Hepatocyte (in vitro differentiated cells): ENCODE results near the gene CCDC197.

Experiments
- EZH2 ChIP-seq: fragments of 200-600 bp; sonication (generic); IDR thresholded peaks from 2 replicates; pipeline ENCODE4 v1.6.1; 2016; ENCODE audit warnings: antibody characterized with exemption, mild to moderate bottlenecking, borderline replicate concordance
- EZH2phosphoT487 ChIP-seq: fragments of 200-600 bp; sonication (generic); IDR thresholded peaks from one replicate; pipeline ENCODE4 v1.6.1; 2018; ENCODE audit warnings: antibody characterized with exemption, mild to moderate bottlenecking, low read depth, moderate library complexity; ENCODE audit not compliant: unreplicated experiment, severe bottlenecking
- TF ChIP-seq, protein P1 (sequence below): fragments of 200-600 bp; sonication (generic); IDR thresholded peaks from 2 replicates; pipeline ENCODE4 v1.5.1; 2016; ENCODE audit warnings: antibody characterized with exemption, mild to moderate bottlenecking; ENCODE audit not compliant: poor library complexity

DNA sequence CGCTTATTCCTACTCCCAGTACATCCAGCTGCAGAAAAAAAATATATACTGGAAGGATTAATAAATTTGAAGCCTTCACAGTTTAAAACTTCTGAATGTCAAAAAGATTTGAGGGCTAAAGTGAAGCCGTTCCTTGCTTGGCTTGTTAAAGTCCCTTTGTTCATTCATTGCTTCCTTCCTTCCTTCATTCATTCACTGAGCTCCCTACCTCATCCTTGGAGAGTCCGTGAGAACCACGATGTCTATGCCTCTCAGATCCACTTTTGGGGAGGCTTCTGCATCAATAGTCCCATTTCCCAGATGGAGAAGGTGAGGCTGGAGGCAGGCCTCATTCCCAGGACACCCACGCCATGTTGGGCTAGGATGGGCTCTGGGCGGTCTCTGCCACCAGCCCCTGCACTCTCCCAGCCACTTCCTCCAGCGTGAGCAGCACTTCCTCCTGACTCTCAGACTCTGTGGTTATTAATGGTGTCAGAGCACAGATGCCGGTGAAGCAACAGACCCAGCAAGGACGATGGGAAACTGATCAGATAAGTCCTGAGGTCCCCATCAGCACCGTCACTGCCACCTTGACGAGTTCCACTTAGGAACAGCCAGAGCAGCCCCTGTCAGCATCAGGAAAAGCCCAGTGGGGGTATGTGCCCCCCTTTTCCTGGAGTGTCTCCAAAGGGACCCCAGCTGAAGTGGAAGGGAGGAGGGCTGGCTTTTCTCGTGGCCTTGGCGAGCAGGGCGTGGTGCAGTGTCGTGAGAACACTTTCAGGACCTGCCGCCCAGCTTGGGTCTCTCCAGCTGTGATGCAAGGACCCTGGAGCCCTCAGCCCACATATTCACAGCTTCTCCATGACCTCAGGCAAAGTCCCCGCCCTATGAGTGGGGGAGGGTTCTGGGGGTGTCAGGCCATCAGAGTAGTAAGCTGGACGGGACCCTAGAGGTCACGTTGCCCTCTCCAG lies 41.9 kb upstream of the CCDC197 start:
- TF ChIP-seq, protein P1, sequence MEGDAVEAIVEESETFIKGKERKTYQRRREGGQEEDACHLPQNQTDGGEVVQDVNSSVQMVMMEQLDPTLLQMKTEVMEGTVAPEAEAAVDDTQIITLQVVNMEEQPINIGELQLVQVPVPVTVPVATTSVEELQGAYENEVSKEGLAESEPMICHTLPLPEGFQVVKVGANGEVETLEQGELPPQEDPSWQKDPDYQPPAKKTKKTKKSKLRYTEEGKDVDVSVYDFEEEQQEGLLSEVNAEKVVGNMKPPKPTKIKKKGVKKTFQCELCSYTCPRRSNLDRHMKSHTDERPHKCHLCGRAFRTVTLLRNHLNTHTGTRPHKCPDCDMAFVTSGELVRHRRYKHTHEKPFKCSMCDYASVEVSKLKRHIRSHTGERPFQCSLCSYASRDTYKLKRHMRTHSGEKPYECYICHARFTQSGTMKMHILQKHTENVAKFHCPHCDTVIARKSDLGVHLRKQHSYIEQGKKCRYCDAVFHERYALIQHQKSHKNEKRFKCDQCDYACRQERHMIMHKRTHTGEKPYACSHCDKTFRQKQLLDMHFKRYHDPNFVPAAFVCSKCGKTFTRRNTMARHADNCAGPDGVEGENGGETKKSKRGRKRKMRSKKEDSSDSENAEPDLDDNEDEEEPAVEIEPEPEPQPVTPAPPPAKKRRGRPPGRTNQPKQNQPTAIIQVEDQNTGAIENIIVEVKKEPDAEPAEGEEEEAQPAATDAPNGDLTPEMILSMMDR, result no peak
- no peak for TF ChIP-seq EZH2phosphoT487
- no peak for TF ChIP-seq EZH2
